ENCODE measurements around the gene FMOD.

Gene FMOD

GRCh38 chr1:203346060-203346768, 4.7 kb downstream of the FMOD start:
- H3K27ac Mint-ChIP-seq, result peak overlapping the region; percentile 20 to 43 (median 25)
- no peaks in the 10 kb centered on the region for H3K36me3 Mint-ChIP-seq (ENCODE audit: low read depth)
- no peaks in the 10 kb centered on the region for H3K9me3 Mint-ChIP-seq
- peaks cover 55% of the 10 kb centered on the region for H3K4me1 Mint-ChIP-seq
- peaks cover 11% of the 10 kb centered on the region for H3K27me3 Mint-ChIP-seq (ENCODE audit: low read depth)
- peak in 1 of 3 experiments; percentile 15 for TF ChIP-seq CTCF (IDR thresholded peaks at IDR 0.05; ENCODE audit: unreplicated experiment in 3 of 3)
- peak overlapping the region in 1 of 3 experiments; percentile 3 for H3K4me3 Mint-ChIP-seq

DNA sequence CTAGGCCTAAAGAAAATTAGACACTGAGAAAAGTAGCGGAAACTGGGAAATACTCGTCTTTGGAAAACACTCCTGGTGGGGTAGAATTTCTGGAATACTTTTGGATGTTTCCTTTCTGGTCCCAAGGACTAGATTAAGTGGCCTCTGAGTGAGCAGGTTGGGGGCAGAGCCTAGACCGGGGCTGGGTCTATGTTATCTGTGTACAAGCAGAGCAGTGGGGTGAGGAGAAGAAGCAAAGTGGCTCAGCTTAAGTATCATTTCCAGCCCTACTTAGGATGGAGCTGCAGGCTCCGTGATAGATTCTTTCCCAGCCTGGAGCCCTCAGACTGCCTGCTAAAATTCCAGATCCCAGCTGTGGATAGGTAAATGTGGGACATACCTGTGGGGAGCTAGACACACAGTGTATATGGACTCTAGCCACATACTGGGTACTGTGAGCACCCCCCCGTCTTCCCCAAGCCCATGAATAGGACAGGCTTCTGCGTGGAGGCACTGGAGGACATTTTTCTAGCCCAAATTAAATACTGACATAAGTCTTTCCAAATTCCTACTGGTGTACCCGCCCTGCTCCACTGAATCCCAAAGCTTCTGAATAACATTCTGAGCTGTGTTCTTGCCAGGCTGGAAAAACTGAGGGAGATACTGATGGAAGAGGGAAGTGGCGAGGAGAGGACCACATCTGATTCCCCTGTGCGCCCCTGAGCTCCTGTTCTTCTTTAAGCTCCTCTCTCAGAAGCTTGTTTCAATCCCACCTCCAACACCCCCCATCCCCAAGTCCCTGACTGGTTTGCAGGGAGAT, 6.8 kb downstream of the FMOD start:
- H3K4me3 Mint-ChIP-seq, result no peak overlapping the region
- no peak for TF ChIP-seq CTCF (IDR thresholded peaks at IDR 0.05; ENCODE audit: unreplicated experiment in 3 of 3)
- H3K9me3 Mint-ChIP-seq, result no peaks in the 10 kb centered on the region
- H3K27me3 Mint-ChIP-seq (ENCODE audit: low read depth), result peaks cover 19% of the 10 kb centered on the region
- peaks cover 54% of the 10 kb centered on the region for H3K4me1 Mint-ChIP-seq
- no peaks in the 10 kb centered on the region for H3K36me3 Mint-ChIP-seq (ENCODE audit: low read depth)
- peak overlapping the region in 1 of 3 experiments; percentile 14 for H3K27ac Mint-ChIP-seq

DNA sequence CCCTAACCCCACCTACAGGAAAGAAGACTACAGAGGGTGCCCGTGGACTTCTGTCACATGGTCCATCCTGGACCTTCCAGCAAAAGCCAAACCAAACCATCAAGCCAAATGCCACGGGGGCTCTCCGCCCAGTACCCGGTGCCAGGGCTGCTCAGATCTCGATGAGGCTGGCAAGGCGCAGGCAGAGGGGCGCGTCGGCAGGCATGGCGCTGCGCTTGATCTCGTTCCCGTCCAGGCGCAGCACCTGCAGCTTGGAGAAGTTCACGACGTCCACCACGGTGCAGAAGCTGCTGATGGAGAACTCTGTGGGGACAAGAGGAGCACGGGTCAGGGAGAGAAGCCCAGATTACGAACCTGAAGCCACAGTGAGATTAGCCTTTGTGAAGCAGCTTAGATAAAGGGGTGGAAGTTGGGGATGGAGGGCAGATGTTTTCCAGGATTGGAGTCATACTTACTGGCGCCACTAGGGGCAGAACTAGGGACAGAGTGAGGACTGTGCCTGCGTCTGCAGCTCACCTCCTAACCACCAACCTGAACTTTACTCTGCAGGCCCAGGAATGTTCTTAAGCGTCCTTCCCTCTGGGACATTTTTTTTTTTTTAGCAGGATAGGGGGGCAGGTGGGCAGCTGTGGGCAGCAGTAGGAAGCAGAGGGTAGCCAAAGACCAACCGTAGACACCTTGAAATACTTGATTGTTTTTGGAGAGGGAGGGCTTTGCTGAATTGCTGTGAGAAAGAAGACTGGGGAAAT, 8.6 kb downstream of the FMOD start:
- Mint-ChIP-seq H3K4me3 (peak overlapping the region in 1 of 3 experiments; percentile 18), H3K27ac (peak overlapping the region; percentile 70 to 84 (median 77)), H3K9me3 (no peaks in the 10 kb centered on the region), H3K4me1 (peaks cover 60% of the 10 kb centered on the region), H3K27me3 (ENCODE audit: low read depth) (peaks cover 15% of the 10 kb centered on the region), H3K36me3 (ENCODE audit: low read depth) (no peaks in the 10 kb centered on the region)
- TF ChIP-seq CTCF (IDR thresholded peaks at IDR 0.05; ENCODE audit: unreplicated experiment in 3 of 3), result peak; percentile 64 to 71 (median 69)

GRCh38 chr1:203340112-203340790, 10.7 kb downstream of the FMOD start:
- Mint-ChIP-seq H3K9me3 (no peaks in the 10 kb centered on the region), H3K27ac (peak overlapping the region; percentile 11 to 80 (median 67))

More at GRCh38 chr1:203340112-203340790, 10.7 kb downstream of the FMOD start:
- Mint-ChIP-seq H3K36me3 (ENCODE audit: low read depth) (no peaks in the 10 kb centered on the region), H3K27me3 (ENCODE audit: low read depth) (peaks cover 15% of the 10 kb centered on the region), H3K4me3 (no peak overlapping the region), H3K4me1 (peaks cover 47% of the 10 kb centered on the region)
- TF ChIP-seq CTCF (IDR thresholded peaks at IDR 0.05; ENCODE audit: unreplicated experiment in 3 of 3), result peak; percentile 89 to 91 (median 91)

All from nephron (organoid).